NOMO-1 (cell line): ENCODE results near the gene SIRPB2.

ENCODE experiments used
- DNase-seq, 2 experiments: peaks; one replicate each; lab custom pipeline; 2025; ENCODE audit not compliant: unreplicated experiment in 2 of 2; lab: John Stamatoyannopoulos, UW

SIRPB2 gene

DNA sequence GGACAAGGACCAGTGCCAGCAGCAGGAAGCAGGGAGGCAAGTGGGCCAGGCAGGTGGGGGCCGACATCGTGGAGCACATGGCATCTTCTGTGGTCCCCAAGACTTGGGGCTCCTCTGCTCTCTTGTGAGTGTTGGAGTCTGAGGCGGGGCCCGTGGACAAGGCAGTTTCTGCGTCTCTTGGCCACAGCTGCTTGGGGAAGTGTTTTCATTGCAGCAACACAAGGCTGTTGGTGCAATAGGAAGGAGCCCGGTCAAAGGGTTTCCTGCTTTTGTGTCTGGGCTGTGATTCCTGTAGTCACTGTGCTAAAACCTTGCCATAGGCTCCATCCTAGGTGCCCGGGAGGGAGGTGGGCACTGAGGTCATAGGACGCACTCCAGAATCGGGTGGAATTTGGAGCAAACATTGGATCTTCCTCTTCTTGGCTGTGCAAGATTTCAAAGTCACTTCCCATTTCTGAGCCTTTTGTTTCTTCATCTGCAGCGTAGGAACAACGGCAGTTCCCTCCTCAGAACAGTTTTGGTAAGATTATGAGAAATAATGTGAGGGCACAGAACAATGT, at the start of gene SIRPB2:
SIRPB2 (minus strand) TSS at position 140 of the 560 bp plus-strand sequence; CDS start at position 79, 61 bp downstream.
- DNase-seq = peak; percentile 83 to 94

DNA sequence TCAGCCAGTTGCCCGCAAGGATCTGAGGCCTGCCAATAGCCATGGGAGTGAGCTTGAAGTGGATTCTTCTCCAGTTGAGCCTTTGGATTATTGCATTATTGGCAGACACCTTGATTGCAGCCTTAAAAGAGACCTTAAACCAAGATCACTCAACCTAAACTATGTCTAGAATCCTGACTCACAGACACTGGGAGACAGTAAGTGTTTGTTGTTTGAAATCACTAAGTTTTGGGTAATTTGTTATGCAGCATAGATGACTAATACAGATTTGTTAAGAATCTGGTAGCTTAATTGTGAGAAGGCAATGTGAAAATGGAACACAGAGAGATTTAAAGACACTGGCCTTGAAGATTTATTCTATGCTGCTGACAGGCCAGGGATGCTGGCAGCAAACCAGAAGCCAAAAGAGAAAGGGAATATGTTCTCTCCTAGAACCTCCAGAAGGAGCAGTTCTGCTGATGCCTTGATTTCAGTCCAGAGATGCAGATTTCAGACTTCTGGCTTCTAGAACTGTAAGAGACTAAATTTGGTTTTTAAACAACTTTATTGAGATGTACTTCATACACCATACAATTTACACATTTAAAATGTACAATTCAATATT, 48.7 kb upstream of the SIRPB2 start:
- no peak for DNase-seq

DNA sequence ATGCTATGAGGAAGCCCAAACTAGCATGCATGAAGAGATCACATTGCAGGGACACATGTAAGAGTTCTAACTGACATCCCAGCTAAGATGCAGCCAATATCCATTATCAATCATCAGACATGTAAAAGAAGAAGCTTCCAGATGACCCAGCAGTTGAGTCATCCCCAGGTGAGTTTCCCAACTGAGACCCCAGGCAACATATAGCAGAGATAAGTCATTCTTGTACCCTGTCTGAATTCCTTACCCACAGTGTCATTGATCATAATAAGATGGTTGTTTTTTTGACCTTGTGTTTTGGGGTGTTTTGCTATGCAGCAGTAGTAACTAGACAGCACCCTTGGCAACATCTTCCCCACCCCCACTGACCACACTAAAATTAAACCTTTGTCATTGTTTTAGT, 47.4 kb upstream of the SIRPB2 start:
- no peak for DNase-seq

DNA sequence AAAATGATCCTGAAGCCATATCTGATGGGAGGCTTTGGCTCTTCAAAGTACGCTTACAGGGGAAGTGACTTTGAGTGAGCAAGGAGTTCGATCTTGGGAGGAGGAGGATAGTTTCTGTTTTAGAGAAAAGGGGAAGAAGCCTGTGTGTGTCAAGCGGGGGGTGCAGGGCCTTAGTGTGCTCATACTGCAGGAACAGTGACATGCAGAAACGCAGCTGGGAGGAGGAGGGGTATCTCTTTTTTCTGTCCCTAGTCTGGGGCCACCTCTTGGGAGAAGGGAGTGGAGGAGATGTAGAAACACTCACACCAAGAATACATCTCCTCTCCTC, 46.5 kb upstream of the SIRPB2 start:
- peak; percentile 95 to 97 for DNase-seq

DNA sequence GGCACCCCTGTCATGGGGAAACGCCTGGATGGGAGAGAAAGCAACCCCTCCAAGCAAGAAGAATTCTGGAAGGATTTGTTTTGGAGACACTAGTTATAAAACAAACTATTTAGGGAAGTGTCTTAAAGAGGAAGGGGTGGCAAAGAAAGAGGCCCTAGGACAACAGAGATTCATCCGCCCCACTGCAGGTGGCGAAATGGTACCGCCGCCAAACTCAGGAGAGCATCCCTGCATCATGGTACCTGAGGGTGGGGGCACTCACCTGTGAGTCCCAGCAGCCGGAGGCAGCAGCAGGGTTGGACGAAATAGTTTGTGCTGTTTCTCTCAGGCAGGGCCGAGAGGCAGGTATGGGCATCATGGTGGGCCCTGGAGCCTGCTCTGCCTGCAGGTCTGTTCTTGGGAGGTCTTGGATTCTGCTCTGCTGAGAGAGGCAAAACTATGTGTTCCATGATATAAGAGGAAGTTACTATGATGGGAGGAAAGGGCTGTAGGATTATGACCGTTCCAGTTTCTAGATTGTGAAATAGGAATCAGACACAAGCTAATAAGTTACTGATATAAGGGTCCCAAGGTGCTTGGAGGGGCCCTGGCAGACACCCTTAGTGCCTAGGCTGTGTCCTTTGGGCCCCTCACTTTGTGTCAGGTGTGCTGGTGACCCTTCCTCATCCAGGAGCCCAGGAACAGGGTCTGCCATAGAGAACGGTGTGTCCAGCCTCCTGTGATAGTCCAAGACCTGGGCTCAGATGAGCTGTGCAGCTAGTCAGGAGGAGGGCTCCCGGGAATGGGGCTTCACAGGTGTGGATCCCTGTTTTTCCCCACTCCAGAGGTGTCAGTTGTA, 45.9 kb upstream of the SIRPB2 start:
- DNase-seq = peak; percentile 58 to 72

DNA sequence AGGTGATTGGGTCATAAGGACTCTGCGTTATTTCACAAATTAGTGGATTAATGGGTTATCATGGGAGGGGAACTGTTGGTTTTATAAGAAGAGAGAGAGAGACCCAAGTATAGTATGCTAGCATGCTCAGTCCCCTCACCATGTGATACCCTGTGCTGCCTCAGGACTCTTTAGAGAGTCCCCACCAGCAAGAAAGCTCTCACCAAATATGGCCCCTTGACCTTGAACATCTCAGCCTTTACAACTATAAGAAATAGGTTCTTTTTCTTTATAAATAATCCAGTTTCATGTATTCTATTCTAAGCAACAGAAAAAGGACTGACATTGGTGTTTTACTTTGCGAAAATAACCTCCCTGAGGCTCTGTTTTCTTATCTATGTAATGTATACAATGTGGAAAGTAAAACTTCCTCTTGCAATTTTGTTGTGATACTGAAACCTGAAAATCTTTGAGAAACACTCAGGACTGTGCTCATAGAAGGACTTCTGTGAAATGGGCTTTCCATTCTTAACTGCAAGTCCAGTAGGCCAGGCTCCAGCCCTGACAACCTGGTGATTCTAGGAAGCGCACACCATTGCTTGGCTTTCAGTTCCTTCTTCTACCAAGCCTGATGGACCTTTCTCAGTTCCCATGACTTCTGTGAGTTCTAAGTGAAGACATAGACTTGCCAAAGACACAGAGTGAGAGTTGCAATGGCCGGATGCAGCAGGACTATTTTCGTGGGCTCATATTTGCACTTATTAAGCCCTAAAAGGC, 44.4 kb upstream of the SIRPB2 start:
- DNase-seq = peak; percentile 68 to 91

DNA sequence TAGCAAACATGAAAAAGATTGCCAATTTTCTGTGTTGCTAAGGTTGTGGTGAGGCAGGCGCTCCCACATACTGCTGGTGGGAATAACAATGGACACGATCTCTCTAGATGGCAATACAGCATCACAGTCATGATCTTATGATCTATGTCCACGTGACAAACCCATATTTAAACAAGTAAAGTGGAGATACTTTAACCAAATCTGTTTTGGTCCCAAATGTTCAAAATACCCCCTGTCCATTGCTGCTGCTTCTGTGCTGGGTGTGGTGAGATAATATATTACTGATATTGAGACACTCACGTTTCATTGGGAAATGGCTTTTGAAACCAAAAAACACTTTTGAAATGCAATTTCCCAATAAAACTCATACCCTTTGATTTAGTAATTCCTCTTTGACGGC, 43.3 kb upstream of the SIRPB2 start:
- peak; percentile 49 to 59 for DNase-seq

DNA sequence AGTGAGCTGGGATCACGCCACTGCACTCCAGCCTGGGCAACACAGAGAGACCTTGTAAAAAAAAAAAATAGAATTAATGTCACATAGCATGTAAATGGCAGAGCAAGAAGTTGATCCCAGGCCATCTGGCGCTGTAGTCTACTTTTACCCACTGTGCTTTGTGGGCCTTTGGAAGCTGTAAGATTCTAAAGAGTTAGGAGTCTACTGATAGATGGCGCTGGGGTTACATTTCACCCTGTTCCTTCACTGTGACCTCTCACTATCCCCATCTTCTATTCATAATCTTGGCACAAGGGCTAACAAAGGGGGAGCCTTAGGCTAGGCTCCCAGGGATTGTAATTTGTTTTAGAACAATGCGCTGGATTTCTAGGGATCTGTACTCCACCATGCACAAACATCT, 41.8 kb upstream of the SIRPB2 start:
- DNase-seq = peak in 1 of 2 experiments; percentile 25

DNA sequence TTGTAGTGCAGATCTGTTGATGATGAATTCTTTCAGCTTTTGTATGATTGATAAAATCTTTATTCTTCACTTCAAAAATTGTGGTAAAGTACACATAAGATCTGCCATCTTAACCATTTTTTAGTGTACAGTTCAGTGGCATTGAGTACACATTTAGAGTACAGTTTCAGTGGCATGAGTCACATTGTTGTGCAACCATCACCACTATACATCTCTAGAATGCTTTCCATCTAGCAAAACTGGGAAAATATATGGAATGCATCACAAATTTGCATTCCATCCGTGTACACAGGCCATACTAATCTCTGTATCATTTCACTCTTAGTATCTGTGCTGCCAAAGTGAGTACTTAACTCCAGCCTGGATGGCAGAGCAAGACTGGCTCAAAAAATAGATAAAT, 37.6 kb upstream of the SIRPB2 start:
- peak; percentile 8 to 42 for DNase-seq

DNA sequence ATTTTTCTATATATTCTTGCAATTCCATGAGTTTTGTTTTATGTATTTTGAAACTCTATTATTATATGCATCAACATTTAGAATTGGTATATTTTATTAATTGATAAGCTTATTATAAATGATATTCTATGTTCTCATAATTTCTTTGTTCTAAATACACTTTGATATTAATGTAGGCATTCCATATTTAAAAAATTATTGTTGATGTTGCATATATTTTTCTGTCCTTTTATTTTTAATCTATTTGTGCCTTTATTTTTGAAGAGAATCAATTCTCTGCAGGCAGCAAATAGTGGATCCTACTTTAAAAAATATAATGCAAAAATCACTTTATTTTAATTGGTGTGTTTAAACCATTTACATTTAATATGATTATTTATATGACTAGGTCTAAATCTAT, 36.7 kb upstream of the SIRPB2 start:
- DNase-seq = no peak

DNA sequence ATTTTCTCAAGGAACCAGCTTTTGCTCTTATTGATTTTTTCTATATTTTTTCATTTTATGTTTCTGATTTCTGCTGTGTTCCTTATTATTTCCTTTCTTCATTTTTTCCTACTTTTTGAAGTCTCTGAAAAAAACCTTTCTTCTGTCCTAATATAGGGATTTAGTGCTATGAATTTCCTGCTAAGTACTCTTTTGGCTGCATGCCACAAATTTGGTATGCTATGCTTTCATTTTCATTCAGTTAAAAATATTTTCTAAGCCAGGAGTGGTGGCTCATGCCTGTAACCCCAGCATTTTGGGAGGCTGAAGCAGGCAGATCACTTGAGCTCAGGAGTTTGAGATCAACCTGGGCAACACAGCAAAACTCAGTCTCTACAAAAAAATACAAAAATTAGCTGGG, 35.7 kb upstream of the SIRPB2 start:
- no peak for DNase-seq

DNA sequence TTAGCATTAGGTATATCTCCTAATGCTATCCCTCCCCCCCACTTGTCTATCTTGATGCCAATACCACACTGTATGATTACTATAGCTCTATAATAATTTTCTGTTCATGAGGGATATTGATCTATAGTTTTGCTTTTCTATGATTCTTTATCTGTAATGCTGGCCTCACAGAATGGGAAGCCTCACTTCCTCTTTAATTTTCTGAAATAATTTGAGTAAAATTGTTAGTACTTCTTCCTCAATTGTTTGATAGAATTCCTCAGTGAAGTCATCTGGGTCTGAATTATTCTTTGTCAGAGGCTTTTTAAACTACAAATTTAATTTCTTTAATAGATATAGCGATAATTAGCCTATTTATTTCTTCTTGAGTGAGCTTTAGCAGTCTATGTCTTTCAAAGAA, 35.1 kb upstream of the SIRPB2 start:
- DNase-seq = peak; percentile 11 to 30

DNA sequence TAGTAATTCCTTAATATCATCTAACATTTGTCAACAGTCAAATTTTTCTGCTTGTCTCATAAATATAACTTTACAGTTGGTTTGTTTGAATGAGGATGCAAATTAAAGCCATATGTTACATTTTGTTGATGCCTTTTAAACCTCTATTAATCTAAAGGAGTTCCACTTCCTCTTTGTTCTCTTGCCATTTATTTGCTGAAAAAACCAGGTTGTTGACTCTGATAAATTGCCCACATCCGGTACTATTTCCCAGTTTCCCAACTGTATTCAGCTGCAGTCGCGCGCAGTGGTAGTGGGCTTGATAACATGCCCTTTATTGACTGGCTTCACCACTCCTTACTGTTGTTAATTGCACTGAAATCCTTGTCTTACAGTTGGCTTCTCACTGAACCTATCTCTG, 32.8 kb upstream of the SIRPB2 start:
- peak; percentile 81 to 89 for DNase-seq

DNA sequence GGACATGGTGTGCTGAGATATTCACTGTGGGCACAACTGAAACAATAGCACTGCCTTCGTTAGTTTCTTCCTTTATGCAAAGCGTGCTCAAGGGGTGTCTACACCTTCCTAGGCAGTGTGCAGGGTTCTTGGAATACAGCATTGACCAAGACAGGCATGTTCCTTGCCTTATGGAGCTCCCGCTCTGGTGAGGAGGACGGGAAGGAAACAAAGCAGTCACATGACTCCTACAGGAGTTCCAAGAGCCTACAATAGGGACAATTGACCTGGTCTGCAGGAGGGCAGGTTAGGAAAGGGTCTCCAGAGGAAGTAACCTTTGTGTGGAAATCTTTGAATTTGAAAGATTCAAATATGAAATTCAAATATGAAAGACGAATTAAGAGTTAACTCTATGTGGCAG, 25.8 kb upstream of the SIRPB2 start:
- DNase-seq = no peak

DNA sequence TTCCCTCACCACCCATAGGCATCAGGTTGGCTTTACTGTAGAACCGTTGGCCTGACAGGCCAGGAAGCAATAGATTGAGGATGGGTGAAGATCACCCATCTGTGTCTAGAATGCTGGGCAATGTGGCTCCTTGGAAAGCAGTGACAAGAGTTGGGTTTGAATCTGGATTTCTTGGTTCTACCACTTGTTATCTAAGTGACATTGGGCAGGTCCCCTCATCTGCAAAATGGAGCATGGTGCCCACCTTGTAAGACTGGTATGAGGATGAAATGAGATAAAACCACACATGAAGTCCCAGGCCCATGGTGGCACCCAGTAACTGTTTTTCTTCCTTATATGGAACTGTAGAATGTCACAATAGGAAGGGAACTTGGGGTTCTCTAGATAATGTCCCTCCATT, 22.6 kb upstream of the SIRPB2 start:
- no peak for DNase-seq

DNA sequence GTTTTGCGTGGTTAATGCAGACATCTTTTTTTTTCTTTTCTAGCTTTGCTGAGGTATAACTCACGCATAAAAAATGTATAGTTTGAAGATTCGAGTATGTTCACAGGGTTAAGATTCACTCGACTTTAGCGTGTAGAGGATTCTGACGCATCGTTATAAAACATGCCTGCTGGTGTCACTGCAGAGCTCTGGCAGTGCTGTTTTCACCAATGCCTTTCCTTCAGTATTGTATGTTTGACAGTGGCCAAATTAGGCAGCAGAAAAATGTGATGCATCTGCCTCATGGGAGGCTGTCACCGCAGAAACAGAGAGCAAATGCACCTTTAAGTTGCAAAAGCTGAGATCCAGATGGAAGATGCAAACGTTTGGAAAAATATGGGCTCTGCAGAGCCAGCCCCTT, 18.0 kb upstream of the SIRPB2 start:
- peak; percentile 45 to 81 for DNase-seq

DNA sequence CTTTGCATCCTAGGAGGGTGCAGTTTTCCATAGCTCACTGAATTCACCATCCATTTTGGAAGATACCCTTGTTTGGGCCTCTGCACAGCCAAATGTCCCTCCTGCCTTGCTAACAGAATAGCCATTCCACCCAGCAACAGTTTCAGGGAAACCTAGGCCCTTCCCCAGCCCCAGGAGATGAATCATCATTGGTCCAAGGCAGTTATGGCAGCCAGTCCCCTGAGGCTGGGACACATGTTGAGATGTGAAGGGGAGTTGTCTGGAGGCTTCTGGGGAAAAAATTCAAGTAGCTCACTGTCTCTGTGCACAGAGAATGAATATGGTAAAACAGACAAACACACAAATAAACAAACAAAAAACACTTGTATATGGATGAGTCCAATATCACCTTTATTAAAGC, 17.4 kb upstream of the SIRPB2 start:
- no peak for DNase-seq

DNA sequence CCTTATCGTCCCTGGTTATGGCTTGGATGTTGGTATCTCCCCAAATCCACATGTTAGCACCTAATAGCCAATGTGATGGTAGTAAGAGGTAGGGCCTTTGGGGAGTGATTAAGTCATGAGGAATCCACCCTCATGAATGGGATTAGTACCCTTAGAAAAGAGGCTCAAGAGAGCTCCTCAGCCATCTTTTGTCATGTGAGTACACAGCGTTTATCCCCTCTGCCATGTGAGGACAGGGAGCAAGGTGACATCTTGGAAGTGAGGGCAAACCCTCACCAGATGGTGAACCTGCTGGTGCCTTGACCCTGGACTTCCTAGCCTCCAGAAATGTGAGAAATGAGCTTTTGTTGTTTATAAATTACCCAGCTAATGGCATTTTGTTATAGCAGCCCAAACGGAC, 16.1 kb upstream of the SIRPB2 start:
- no peak for DNase-seq

DNA sequence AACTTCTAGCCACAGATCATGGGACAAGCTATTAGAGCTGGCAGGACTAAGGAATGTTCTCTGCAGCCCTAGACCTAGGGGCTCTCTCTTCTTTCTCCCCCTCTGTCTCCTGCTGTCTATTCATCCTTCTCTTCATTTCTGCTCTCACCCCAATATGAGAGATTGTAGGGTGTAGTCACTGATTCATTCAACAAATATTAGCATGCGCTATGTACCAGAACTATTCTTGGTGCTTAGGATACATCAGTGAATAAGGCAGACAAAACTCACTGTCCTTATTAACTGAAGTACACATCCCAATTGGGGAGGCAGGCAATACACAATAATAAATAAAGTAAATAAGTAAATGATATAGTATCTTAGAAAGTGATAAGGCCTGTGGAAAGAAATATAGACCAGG, 14.7 kb upstream of the SIRPB2 start:
- DNase-seq = no peak

DNA sequence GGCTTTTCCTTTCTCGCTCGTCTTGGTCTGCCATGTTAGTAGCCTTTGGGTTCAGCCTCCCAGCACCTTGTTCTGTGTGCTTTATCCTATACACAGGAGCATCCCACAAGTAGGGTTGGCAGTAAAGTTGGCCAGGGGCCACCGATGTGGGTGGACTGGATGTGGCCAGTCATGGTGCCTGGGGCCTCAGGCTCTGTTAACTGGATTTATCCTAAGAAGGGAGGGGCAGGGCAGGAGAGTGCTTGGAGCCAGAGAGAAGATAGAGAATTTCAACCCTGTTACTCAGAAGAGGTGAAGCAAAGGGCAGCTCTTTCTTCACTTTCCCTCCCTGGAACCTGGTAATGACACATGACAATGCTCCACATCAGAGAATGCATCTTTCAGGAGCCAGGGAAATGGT, 14.1 kb upstream of the SIRPB2 start:
- DNase-seq = no peak

DNA sequence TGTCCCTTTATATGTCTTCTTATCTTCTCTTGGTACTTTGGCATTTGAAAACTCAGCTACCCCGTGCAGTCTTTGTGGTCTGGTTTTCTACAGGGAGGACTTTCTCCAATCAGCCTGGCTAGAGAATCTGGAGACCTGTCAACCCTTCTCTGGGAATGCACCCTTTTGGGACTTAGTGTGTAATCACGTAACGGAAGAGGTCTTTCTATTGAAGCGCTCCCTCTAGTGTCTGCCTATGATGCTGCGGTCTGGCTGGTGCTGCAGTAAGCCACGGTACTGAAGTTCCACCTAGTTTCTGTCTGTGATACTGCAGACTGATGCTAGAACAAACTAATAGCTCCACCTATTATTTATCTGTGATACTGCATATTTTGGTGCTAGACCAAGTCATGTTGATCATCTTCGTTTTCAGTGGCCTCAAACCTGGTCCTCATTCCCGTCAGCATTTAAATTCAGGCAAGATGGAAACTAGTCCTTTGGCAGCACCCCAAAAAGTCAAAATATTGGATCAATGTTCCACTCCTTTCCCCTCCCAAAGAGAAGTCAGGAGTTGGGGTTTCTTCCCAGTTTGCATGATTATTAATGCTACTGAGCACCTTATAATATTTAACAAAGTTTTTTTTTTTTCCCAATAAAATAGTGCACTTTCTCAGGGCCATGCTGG, 12.5 kb upstream of the SIRPB2 start:
- peak; percentile 72 to 91 for DNase-seq
